HEK293 (cell line): ENCODE data around the gene TFPI.

Experiments
- ZNF24 ChIP-seq: fragments of 450-650 bp; formaldehyde crosslinking; IDR thresholded peaks from 2 replicates; pipeline ENCODE4 v1.5.1; 2016; ENCODE audit warnings: missing biosample characterization, missing genetic modification characterization
- TF ChIP-seq, protein P1 (sequence below): fragments of 450-650 bp; formaldehyde crosslinking; IDR thresholded peaks from 2 replicates; pipeline ENCODE4 v1.5.1; 2016; ENCODE audit warnings: missing biosample characterization, missing genetic modification characterization
- TF ChIP-seq, protein P2 (sequence below): fragments of 450-650 bp; formaldehyde crosslinking; IDR thresholded peaks from 2 replicates; pipeline ENCODE4 v1.5.1; 2016; ENCODE audit warnings: missing biosample characterization, missing genetic modification characterization

DNA sequence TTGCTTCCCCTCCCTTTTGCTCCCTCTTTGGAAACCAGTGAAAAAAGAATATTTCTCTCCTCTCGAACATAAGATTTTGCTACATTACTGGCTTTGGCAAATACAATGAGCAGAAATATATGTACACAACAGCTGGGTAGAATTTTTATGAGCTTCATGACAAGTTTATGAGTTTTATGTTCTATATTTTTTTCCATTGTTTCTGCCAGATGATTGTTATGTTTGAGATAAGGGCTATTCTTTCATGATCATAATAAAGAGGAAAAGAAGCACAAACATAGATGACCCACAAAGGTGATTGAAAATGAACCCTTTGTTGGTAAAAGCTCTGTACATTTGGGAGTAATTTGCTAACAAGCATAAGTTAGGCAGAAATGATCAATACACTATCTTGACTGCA, 14.8 kb upstream of the TFPI start:
- TF ChIP-seq ZNF24 (tag by site-specific recombination) = no peak
- TF ChIP-seq, protein P1, sequence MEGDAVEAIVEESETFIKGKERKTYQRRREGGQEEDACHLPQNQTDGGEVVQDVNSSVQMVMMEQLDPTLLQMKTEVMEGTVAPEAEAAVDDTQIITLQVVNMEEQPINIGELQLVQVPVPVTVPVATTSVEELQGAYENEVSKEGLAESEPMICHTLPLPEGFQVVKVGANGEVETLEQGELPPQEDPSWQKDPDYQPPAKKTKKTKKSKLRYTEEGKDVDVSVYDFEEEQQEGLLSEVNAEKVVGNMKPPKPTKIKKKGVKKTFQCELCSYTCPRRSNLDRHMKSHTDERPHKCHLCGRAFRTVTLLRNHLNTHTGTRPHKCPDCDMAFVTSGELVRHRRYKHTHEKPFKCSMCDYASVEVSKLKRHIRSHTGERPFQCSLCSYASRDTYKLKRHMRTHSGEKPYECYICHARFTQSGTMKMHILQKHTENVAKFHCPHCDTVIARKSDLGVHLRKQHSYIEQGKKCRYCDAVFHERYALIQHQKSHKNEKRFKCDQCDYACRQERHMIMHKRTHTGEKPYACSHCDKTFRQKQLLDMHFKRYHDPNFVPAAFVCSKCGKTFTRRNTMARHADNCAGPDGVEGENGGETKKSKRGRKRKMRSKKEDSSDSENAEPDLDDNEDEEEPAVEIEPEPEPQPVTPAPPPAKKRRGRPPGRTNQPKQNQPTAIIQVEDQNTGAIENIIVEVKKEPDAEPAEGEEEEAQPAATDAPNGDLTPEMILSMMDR (tag by site-specific recombination) = no peak
- TF ChIP-seq, protein P2, sequence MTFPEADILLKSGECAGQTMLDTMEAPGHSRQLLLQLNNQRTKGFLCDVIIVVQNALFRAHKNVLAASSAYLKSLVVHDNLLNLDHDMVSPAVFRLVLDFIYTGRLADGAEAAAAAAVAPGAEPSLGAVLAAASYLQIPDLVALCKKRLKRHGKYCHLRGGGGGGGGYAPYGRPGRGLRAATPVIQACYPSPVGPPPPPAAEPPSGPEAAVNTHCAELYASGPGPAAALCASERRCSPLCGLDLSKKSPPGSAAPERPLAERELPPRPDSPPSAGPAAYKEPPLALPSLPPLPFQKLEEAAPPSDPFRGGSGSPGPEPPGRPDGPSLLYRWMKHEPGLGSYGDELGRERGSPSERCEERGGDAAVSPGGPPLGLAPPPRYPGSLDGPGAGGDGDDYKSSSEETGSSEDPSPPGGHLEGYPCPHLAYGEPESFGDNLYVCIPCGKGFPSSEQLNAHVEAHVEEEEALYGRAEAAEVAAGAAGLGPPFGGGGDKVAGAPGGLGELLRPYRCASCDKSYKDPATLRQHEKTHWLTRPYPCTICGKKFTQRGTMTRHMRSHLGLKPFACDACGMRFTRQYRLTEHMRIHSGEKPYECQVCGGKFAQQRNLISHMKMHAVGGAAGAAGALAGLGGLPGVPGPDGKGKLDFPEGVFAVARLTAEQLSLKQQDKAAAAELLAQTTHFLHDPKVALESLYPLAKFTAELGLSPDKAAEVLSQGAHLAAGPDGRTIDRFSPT (tag by site-specific recombination) = no peak
